HepG2 (cell line): ENCODE results near the gene RCOR1. TPM values are rescaled to one million over a fixed set of nuclear protein-coding genes. Genes with fewer than 3 reads are reported as not detected.
A peak's percentile ranks its signal among the peaks of the same experiment; 100 is the strongest.

Source experiments
- HNF4G ChIP-seq, 2 experiments: sonication (generic) in 1 of 2; formaldehyde crosslinking in 1 of 2; IDR thresholded peaks; 2 replicates each; pipeline versions ENCODE4 v1.4.0 to v1.6.1; 2011 to 2020; ENCODE audit warnings: borderline replicate concordance in 2 of 2, low read depth in 2 of 2, mild to moderate bottlenecking in 2 of 2, low read length in 1 of 2, missing genetic modification reagents in 1 of 2, moderate library complexity in 1 of 2
- JDP2 ChIP-seq: sonication (generic); formaldehyde crosslinking; IDR thresholded peaks from 2 replicates; pipeline ENCODE4 v1.8.1; 2022; ENCODE audit warnings: missing genetic modification reagents, borderline replicate concordance
- NFATC3 ChIP-seq: sonication (generic); formaldehyde crosslinking; IDR thresholded peaks from 2 replicates; pipeline ENCODE4 v1.5.1; 2020; ENCODE audit warnings: mild to moderate bottlenecking, missing genetic modification reagents
- PATZ1 ChIP-seq: sonication (generic); formaldehyde crosslinking; IDR thresholded peaks from 2 replicates; pipeline ENCODE4 v1.4.0; 2020; ENCODE audit warnings: missing genetic modification reagents
- RARA ChIP-seq: IDR thresholded peaks from 2 replicates; pipeline ENCODE4 v1.6.1; 2016; ENCODE audit warnings: missing genetic modification reagents, missing compliant biosample characterization
- RBM39 ChIP-seq: fragments of 200-400 bp; formaldehyde crosslinking; IDR thresholded peaks from one replicate; pipeline ENCODE4 v1.6.1; 2018; ENCODE audit warnings: antibody characterized with exemption, mild to moderate bottlenecking, low read depth, low read length; ENCODE audit not compliant: poor library complexity, severe bottlenecking
- SP5 ChIP-seq: IDR thresholded peaks from 2 replicates; pipeline ENCODE4 v1.6.1; 2016; ENCODE audit warnings: low read depth, borderline replicate concordance
- TCF7 ChIP-seq: sonication (generic); IDR thresholded peaks from 2 replicates; pipeline ENCODE4 v1.6.1; 2016; ENCODE audit warnings: antibody characterized with exemption, low read depth
- UBTF ChIP-seq: sonication (generic); formaldehyde crosslinking; IDR thresholded peaks from 2 replicates; pipeline ENCODE4 v1.4.0; 2020; ENCODE audit warnings: mild to moderate bottlenecking, missing genetic modification reagents
- XRCC5 ChIP-seq: fragments of 200-400 bp; formaldehyde crosslinking; optimal IDR thresholded peaks from 2 replicates; pipeline ENCODE3; 2017; ENCODE audit warnings: mild to moderate bottlenecking, low read length
- ZBTB2 ChIP-seq: sonication (generic); formaldehyde crosslinking; IDR thresholded peaks from 2 replicates; pipeline ENCODE4 v1.8.0; 2022; ENCODE audit warnings: low read depth, missing genetic modification reagents
- ZBTB7B ChIP-seq: sonication (generic); formaldehyde crosslinking; IDR thresholded peaks from 2 replicates; pipeline ENCODE4 v1.4.0; 2020; ENCODE audit warnings: missing genetic modification reagents
- ZNF292 ChIP-seq: sonication (generic); formaldehyde crosslinking; IDR thresholded peaks from 2 replicates; pipeline ENCODE4 v1.8.1; 2022; ENCODE audit warnings: mild to moderate bottlenecking, low read depth, missing genetic modification reagents, borderline replicate concordance
- ZNF296 ChIP-seq: sonication (generic); formaldehyde crosslinking; conservative IDR thresholded peaks from 2 replicates; pipeline ENCODE4 v1.5.0; 2020; ENCODE audit warnings: mild to moderate bottlenecking, missing genetic modification reagents
- ZNF546 ChIP-seq: sonication (generic); formaldehyde crosslinking; conservative IDR thresholded peaks from 2 replicates; pipeline ENCODE4 v1.8.1; 2023; ENCODE audit warnings: mild to moderate bottlenecking, missing genetic modification reagents
- ZNF597 ChIP-seq: sonication (generic); formaldehyde crosslinking; IDR thresholded peaks from 2 replicates; pipeline ENCODE4 v1.5.0; 2020; ENCODE audit warnings: missing genetic modification reagents
- polyA plus RNA-seq, 8 experiments: library from polyadenylated mRNA; depleted of rRNA in 3 of 8; stranded (reverse) in 7 of 8; unstranded in 1 of 8; fragments of >200 nt; fragmentation: Illumina TruSeq in 4 of 8; extraction: Trizol in 4 of 8; gene quantifications; 2 replicates each; pipeline versions ENCODE4 v1.2.1 to v1.2.3, GENCODE V29; 2011 to 2016; ENCODE audit warnings: low read depth in 4 of 8, missing spikeins in 1 of 8, mixed read lengths in 1 of 8; ENCODE audit not compliant: insufficient read depth in 1 of 8
- total RNA-seq, 5 experiments: library from RNA; depleted of rRNA; stranded (reverse); fragments of >200 nt; fragmentation: Illumina TruSeq; extraction: Trizol; gene quantifications; 2 replicates each; pipeline ENCODE4 v1.2.3, GENCODE V29; 2016; ENCODE audit warnings: low read depth in 1 of 5

Gene RCOR1
- total and polyA plus RNA-seq, 2 of the 13 experiments (the other 11 are each of a cell fraction or from before 2014, with no cell fraction given), result 10.2 to 11.1 TPM

- TF ChIP-seq HNF4G (IDR thresholded peaks at IDR 0.05; ENCODE audit: borderline replicate concordance, low read depth, low read length) (0 out of 2 replicates have a peak, but pooled peaks have one; percentile 19), HNF4G (CRISPR knock-in tag; IDR thresholded peaks at IDR 0.05; ENCODE audit: borderline replicate concordance, low read depth) (no peak), ZNF597 (CRISPR knock-in tag) (0 out of 2 replicates have a peak, but pooled peaks have one; percentile 19), UBTF (CRISPR knock-in tag) (peak; percentile 23), ZNF292 (peak; percentile 49; the same call in 1 of the 2 replicates), RARA (CRISPR knock-in tag) (0 out of 2 replicates have a peak, but pooled peaks have one; percentile 6), RBM39 (peak; percentile 34), ZBTB2 (CRISPR knock-in tag) (no peak), NFATC3 (CRISPR knock-in tag) (no peak), ZNF296 (CRISPR knock-in tag) (0 out of 2 replicates have a peak, but pooled peaks have one; percentile 68), PATZ1 (peak; percentile 79), SP5 (CRISPR knock-in tag) (peak; percentile 62), XRCC5 (peak; percentile 52), TCF7 (no peak), ZBTB7B (CRISPR knock-in tag) (0 out of 2 replicates have a peak, but pooled peaks have one; percentile 49), ZNF546 (CRISPR knock-in tag) (peak; percentile 7; the same call in 1 of the 2 replicates), JDP2 (no peak)
These were observed 48.3 kb upstream of the RCOR1 start (continued) for GRCh38 chr14:102544046-102544746.
